Fibroblast of the aortic adventitia (primary cell): ENCODE measurements around the gene MOB3B. TPM values are rescaled to one million over a fixed set of nuclear protein-coding genes. Genes with fewer than 3 reads are reported as not detected.
A peak's percentile ranks its signal among the peaks of the same experiment; 100 is the strongest.

Source experiments
- DNase-seq: peaks from one replicate; pipeline ENCODE4 v3.0.0-alpha.2; 2010; ENCODE audit warnings: low read depth
- H3K4me3 ChIP-seq: 2 replicates; pipeline ENCODE4 v1.5.1; 2011; ENCODE audit warnings: low read depth, mild to moderate bottlenecking, control low read depth, low read length, moderate library complexity
- CTCF ChIP-seq: IDR thresholded peaks from 2 replicates; pipeline ENCODE4 v1.5.1; 2011; ENCODE audit warnings: mild to moderate bottlenecking, low read length, control low read depth, inconsistent platforms; ENCODE audit not compliant: insufficient read depth
- total RNA-seq: library from RNA; depleted of rRNA; stranded (reverse); fragments of >200 nt; gene quantifications from 2 replicates; pipeline ENCODE4 v1.2.3, GENCODE V29; 2012; ENCODE audit warnings: low replicate concordance

Gene MOB3B
- total RNA-seq, 1 donor, result under 0.01 TPM

GRCh38 chr9:27336829-27337228 is 192.8 kb downstream of the MOB3B start:
- no peak for DNase-seq
- no peak overlapping the region for H3K4me3 ChIP-seq
- no peak for TF ChIP-seq CTCF

- H3K4me3 ChIP-seq, result no peak overlapping the region
- DNase-seq, result no peak
- TF ChIP-seq CTCF, result no peak
Measured at GRCh38 chr9:27336126-27336525, 193.5 kb downstream of the MOB3B start.

- no peak for DNase-seq
- H3K4me3 ChIP-seq, result no peak overlapping the region
- no peak for TF ChIP-seq CTCF
Measured at GRCh38 chr9:27335075-27335474, 194.5 kb downstream of the MOB3B start.

GRCh38 chr9:27333241-27334052 is 196.2 kb downstream of the MOB3B start:
- no peak overlapping the region for H3K4me3 ChIP-seq
- peak; percentile 79 for TF ChIP-seq CTCF
- DNase-seq, result peak; percentile 88

GRCh38 chr9:27331393-27331792 is 198.2 kb downstream of the MOB3B start:
- no peak for TF ChIP-seq CTCF
- no peak for DNase-seq
- H3K4me3 ChIP-seq, result no peak overlapping the region

- DNase-seq, result no peak
- TF ChIP-seq CTCF, result no peak
- no peak overlapping the region for H3K4me3 ChIP-seq
Measured at GRCh38 chr9:27329291-27329690, 200.3 kb downstream of the MOB3B start.

- no peak for DNase-seq
- H3K4me3 ChIP-seq, result no peak overlapping the region
- TF ChIP-seq CTCF, result no peak
Measured at GRCh38 chr9:27328483-27328882, 201.1 kb downstream of the MOB3B start.
